ENCODE results near the gene GSDME.
"Not testable (repeated sequence)": the region's sequence is repeated elsewhere in the genome, so short reads cannot be mapped to it uniquely, and the experiment has no call there.

The GSDME gene

DNA sequence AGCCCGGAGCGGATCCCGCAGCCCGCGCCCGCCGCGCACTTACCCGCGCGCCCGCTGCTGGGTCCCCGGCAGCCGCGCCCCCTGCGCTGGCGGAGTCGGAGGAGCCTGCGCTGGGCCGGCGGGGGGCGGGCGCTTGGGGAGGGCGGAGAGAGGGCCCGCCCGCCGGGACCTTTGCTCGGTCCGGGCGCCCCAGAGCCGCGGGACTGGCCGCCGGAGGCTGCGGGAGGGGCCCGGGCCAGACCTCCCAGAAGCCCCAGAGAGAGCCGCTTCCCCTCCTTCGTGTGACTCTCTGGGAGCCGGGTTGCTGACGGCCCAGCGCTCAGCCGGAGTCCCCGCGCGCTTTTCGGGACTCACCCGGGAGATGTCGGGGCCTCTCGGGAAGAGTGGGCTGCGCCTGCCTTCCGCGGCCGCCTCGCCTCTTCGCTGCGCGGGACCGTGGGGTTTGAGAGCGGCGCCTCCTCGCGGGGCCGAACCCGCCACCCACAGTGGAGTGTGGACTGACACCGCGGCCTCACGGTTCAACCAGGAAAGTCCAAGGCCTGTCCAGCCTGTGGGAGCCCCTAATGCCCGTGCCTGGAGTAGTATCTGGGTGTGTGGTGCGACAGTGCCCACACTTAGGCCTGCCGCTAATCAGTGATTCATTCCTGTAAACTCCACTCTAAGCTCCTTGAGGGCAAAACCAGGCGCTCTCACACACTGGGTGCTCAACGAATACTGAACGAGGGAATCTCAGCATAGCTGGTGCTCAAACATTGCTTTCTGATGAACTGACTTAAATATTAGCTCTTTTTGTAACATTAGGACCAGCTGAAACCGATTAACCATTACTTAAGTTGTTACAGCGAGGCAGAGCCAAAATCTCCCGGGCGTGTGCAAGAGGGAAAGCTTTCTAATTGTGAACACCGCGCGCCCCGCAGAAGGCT is at the start of gene GSDME:
Gene GSDME (minus strand): TSS at position 112 of the 923 bp plus-strand sequence. CDS start 7,690 bp downstream, outside the sequence.
- peak; percentile 1 for DNase-seq

DNA sequence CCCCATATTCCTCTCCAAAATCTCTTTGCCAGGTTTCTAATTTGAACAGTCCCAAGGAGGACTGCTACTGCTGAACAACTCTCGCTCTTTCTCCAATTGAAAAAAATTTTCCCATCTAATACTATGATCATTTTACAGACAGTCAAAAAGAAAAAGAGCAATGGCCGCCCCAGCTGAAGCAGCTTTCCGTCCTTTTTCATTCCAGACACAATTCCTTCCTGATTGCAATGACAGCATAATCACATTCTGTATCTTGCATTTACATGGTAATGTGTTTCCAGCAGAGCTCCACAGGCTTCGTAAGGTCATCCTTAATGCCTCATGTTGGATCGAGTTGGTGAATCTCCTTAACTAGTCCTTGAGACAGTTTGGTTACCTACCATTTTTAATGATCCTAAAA is 45.0 kb upstream of the GSDME start:
- DNase-seq = no peak

DNA sequence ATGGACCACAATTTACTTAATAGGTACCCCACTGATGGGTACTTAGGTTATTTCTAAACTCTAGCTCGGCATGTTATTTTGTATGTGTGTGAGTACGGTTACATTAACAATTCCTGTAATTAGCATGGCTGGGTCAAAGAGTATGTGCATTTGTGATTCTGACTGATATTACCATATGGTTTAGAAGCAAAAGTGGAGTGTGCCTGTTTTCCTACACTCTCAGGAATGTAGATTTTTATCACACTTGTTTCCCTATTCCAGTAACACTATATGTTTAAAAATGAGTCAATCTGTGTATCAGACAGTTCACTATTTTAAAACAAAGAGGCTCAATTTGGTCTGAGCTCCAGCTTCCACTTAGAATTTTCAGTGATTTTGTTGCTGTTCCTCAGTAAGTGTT is 44.6 kb upstream of the GSDME start:
- DNase-seq = no peak

DNA sequence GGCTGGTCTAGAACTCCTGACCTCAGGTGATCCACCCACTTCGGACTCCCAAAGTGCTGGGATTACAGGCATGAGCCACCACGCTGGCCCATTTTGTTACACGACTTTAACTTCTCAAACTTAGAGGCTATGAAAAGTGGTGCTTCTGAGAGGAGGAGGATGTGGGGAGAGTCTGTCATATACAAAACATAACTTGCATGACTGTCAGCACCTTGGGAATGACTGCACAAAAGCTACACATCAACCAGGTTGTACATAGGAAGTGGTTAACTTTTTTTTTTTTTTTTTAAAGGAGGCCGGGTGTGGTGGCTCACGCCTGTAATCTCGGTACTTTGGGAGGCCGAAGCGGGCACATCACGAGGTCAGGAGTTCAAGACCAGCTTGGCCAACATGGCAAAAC is 43.4 kb upstream of the GSDME start:
- DNase-seq = no peak

DNA sequence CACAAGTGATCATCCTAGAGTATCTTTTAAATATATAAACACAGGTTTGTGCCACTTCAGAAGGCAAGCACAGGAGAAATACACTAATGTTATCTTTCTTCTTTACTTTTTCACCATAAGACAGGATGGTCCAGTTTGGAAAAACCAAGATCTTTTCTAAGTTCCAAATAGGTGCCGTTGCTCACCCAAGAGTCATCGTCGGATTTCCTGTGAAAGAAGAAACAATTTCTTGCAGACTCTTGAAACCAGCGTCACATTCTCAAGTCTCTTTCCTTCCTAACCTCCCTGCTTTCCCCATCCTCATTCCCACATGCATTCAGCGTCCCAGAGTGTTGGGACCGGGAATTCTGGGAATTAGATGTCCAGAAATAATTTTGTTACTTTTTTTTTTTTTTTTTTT is 42.8 kb upstream of the GSDME start:
- no peak for DNase-seq

DNA sequence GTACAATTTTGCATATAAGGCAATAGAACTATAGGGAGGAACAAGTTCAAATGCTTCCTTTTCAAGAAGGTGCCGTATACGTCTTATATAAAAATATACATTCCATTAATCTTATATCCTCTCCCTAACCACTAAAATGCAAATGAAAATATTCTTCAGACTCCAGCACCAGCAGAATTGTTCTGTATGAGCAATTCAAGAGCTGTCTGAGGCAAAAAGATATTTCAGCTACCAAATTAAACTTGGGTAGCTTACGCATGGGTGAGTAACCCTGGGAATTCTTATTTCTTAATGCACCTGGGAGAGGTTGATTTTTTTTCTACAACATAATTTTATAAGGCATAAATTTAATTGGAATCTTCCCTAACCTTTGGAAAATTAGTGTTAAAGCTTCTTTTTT is 42.2 kb upstream of the GSDME start:
- no peak for DNase-seq

DNA sequence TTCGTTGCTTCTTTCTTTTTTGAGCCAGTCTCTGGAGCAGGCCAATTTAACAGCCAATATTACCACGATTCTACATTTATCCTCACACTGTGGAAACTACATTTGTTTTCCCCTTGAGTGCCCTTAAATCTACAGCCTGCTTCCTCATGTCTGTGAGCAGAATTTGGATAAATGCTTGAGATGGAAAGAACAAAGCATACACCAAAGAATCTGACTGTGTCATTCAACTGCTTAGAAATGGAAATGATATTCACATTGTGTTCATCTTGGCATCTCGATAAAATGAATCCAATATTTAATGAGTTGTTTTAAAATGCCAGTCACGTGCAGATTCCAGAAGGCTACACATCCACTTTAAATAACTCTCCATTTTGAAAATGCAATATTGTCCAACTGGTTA is 41.0 kb upstream of the GSDME start:
- DNase-seq = no peak

DNA sequence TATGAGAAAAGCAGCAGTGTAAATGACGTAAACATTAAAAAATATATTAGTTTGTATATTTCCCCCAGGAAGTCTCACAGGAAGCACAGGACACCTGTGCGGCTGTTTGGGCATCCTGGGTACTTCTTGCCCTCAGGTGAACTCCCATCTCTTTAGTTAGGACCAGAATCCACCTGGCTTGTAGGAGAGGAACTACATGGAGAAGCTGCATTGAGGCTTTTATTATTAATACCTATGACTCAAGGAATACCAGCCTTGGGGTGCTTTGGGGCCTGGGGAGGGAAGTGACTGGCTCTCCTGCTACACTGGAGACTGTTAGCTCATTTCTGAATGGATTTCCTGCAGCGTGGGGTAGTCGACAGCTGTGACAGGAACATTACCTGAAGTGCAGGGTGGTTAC is 40.0 kb upstream of the GSDME start:
- DNase-seq = no peak

DNA sequence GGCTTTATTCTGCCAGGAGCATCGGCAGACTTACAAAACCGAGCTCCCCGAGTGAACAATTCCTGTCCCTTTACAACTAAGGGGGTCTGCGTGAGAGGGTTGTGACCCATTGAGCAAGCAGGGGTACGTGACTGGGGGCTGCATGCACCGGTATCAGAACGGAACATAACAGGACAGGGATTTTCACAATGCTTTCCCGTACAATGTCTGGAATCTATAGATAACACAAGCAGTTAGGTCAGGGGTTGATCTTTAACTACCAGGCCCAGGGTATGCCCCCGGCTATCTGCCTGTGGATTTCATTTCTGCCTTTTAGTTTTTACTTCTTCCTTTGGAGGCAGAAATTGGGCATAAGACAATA is 38.1 kb upstream of the GSDME start:
- DNase-seq = no peak

DNA sequence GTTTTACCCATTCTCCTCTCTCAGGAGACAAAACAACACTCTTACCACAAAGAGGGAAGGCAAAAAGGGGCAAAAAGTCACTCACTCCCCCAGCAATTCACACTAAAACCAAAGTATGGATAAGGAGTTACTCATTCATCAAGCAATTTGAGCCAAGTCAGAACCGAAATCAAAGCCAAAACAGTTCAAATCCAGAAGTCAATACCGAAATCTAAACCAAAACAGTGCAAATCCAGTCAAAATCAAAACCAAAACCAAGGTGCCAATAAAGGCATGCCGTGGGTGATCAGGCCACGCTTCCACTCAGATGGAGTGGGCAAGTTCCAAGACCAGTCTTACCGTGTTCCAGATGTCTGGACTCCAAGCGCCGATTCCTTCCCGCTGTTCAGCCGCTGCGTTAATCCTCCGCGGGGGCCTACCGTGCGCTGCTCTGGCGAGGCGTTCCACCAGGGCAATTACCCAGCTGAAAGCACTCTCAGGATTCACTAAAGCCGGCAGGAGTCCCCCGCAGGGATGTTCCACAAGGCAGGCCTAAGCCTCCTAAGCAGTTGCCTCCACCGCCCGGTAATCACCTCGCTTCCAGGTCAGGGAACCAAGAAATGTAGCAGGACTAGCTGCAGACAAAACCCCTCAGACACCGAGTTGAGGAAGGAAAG is 37.6 kb upstream of the GSDME start:
- DNase-seq = not testable (repeated sequence)

DNA sequence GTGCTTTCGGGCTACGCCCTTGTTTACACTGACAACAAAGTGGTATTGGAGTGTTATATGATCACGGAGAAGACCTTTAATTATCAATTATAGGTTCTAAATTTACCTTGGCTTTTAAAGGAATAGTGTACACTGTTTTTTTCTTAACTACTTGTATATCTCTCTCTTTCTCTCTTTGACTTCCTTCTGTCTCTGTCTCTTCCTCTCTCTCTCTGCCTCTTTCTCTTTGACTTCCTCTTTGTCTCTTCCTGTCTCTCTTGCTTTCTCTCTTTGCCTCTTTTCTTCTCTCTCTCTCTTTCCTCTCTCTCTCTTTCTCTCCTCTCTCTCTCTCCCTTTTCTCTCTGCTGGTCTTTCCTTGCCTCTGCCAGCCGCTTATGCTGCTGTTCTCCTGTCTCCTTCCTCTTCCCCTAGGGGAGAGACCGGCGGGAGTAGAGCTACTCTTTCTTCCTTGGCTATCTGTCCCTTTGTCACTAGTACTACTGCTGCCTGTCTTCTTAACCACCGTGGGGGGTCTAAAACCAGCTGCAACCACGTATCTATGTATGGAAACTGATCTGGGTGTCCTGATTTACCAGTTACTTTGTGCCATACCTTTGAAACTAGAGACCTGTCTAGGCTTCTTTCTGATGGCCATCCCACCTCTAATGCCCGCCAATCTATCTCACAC is 36.9 kb upstream of the GSDME start:
- no peak for DNase-seq

DNA sequence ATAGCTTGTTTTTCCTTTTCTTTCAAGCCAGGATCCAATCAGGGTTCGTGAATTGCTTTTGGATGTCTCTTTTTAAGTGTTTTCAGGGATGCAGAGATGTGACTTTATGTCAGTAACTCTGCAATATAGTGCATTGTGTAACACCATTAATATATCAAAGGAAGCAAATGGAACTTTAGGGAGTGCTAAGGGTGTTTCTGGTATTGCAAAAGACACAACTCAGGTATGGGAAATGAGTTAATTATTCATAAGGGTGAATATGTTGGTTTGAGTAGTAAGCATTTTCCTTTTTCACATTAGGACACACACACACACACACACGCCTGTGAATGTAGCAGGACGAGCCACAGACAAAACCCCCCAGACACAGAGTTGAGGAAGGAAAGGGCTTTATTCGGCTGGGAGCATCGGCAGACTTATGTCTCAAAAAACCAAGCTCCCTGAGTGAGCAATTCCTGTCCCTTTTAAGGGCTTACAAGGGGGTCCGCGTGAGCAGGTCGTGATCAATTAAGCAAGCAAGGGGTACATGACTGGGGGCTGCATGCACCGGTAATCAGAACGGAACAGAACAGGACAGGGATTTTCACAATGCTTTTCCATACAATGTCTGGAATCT is 31.8 kb upstream of the GSDME start:
- no peak for DNase-seq

DNA sequence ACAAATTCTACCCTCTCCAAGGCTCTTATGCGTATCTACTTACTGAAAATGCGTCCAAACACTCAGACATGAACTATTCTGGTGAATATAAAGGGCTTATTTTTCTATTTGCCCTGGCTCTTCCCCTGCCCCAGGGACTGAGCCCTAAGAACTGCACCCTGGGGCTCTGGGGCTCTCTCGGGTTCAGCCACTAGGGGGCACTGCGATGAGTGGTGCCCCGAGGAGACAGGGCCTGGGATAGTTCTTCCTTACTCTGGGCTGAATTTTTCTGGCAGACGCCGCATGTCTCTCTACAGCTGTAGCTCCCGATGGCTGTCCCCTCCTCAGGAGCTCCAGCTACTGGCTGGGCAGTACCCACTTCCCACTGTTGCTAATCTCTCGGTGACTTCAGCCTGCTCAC is 30.8 kb upstream of the GSDME start:
- DNase-seq = no peak

DNA sequence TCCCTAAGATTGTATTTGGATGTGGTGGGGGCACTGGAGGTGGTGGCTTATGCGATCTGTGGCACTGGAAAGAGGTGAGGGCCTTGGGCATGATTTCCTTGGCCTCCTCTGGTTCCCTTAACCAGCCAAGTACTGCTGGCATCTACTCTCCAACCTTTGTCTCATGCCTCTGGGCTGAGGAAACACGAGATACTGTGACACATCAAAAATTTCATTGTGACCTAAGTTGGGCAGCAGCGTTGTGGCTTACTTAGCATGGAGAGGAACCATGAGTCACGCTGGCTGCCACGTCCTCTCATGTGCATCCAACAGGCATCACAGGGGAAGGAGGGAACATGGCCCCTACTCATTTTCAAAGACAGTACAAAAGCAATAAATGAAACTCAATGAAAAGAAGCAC is 29.7 kb upstream of the GSDME start:
- DNase-seq = no peak

DNA sequence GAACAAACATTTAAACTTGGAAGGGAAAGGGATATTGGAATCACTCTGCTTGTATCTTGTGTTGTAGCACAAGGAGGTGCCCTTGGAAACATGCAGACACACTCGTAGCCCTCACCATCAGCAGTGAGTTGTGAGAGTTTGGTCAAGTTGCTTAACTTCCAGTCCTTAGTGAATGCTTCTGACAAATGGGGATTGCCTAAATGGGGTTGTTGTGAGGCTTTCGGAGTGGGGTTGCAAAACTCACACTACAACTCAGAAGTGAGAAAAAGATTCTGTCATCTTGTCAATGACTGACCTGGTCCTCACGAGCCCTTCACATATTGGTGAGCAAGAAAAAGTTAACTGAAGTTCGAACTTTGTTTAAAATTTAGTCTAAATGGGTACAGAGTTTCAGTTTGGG is 29.0 kb upstream of the GSDME start:
- DNase-seq = no peak

DNA sequence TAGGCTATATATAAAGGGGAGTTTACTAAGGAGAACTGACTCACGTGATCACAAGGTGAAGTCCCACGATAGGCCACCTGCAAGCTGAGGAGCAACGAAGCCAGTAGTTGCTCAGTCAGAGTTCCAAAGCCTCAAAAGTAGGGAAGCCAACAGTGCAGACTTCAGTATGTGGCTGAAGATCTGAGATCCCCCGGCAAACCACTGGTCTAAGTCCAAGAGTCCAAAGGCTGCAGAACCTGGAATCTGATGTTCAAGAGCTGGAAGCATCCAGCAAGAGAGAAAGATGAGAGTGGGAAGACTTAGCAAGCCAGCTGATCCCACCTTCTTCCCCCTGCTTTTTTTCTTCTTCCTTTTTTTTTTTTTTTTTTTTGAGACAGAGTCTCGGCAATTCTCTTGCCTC is 27.0 kb upstream of the GSDME start:
- DNase-seq = no peak

DNA sequence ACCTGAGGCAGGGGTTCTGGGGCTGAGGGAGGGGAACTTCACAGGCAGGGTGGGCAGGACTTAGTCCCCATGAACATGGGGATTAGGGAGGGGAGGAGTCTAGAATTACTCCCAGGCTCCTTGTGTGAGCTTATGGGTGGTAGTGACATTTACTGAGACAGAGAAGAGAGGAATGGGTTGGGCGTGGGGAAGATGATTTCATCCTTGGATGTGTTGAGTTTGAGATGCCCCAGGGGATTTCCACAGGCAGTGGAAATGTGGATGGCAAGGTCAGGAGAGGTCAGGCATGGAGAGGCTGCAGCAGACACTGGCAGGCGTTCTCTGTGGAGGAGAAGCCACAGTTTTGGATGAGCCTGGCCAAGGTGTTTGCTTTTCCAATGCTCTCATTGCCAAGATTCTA is 26.4 kb upstream of the GSDME start:
- DNase-seq = no peak

DNA sequence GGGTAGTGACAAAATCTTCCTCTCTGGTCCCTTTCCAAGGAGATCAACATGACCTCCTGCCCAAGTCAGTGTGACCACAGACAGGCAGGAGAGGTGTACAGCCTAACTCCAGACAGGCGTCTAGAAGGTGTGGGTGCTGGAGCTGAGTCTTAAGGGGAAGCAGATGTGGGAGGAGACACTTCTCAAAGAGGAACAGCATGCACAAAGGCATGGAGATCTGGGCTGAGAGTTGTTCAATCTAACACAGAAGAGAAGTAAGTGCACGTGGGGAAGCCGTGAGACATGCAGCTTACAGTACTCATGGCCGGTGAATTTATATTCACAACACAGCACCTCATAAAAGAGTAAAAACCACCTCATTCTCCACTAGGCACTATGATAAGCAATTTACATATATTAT is 23.8 kb upstream of the GSDME start:
- DNase-seq = no peak

DNA sequence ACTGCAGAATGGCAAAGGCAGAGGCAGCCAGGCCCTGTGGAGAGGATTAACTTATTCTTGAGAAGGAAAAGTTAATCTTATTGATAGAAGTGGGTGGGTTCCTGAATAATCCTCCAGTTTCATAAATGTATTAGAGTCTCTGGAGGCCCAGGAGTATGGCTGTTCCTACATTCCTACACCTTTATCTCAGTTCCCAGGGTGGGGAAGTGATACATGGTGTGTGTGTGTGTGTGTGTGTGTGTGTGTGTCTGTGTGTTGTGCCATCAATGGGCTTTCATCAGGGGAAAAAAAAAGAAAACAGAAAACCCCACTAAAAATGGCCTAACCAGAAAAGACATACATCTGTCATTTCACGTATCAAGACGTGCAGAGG is 22.0 kb upstream of the GSDME start:
- no peak for DNase-seq

DNA sequence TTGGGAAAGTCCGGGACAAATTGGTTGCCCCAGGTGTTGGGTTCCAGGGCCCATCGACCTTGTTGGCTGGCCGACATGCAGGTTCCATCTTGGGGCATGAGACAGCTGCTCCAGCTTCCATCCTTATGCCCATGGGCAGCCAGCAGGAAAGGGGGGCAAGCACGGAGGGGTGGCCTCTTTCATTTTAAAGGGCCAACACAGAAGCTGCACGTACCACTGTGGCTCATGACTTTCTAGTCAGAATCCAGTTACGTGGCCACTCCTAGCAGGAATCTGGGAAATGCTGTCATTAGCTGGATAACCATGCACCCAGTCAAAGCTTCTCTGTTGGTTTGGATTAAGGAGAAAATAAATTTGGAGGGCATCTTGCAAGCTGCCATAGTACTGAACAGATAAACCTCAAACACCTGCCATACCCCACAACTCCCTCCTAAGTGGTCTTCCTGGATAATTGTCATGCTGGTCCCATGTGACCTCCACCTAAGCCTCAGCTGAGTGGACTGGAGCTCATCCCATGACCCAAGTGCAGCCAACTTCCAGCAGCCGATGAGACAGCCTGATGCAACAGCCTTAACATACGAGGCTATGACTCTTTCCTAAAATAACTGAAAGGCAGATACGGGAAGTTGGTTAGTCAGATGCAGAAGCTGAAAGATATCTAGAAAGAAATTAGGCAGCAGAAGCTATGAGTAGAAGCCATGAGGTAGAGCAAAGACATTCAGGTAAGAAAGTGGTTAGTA is 21.4 kb upstream of the GSDME start:
- no peak for DNase-seq

DNA sequence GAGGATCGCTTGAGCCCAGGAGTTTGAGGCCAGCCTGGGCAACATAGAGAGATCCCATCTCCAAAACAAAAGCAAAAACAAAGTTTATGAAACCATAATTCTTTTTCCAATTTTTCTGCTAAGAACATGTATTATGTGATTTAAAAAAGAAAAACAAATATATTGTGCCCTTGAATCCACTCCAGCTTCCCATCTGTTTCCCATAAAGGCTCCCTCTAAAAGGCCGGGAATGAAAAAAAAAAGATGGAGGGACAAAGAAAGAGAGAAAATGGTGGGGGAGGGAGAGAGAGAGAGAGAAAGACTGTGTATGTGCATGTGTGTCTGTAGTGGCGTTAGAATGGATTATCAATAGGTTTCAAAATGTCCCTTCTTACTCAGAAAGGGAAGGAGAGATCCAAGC is 20.5 kb upstream of the GSDME start:
- DNase-seq = no peak

DNA sequence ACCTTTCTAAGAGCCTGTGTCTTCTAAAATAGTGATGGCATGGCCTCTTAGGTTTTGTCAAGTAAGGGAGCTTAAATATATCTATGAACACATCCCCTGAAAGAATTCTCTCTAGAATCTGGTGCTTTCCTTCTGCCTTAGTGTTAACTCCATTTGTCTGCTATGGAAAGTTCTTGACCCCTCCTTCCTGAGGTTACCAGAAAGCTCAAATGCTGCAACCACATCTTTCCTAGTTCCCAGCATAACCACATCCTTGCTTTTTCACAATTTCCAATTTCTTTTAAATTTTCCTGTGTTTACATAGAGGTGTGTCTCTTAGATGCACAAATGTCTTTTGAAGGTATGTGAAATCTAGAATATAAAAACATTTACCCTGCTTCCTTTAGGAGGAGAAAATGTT is 16.4 kb upstream of the GSDME start:
- no peak for DNase-seq

DNA sequence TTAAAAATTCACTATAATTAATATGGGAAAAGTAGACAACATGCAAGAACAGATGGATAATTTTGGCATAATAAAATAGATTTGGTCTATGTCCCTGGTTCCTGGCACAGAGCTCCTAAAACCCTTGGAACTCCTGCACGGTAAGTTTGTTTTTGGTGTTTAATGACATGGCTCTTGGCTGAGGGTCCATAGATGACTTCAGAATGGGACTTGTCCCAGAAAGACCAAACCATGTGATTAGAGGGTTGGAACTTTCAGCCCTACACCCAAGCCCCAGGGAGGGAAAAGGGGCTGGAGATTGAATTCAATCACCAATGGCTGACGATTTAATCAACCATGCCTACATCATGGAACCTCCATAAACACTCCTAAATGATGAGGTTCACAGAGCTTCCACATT is 12.6 kb upstream of the GSDME start:
- DNase-seq = no peak
